ENCODE measurements around the gene FMNL1.
"Not testable (repeated sequence)": the region's sequence is repeated elsewhere in the genome, so short reads cannot be mapped to it uniquely, and the experiment has no call there.

FMNL1 gene

GRCh38 chr17:45234641-45235415, 13.1 kb downstream of the FMNL1 start:
- DNase-seq (ENCODE audit: low read depth) = no peak

- peak; percentile 73 for DNase-seq (ENCODE audit: low read depth)
These were observed 14.0 kb downstream of the FMNL1 start for GRCh38 chr17:45235416-45236281.

DNA sequence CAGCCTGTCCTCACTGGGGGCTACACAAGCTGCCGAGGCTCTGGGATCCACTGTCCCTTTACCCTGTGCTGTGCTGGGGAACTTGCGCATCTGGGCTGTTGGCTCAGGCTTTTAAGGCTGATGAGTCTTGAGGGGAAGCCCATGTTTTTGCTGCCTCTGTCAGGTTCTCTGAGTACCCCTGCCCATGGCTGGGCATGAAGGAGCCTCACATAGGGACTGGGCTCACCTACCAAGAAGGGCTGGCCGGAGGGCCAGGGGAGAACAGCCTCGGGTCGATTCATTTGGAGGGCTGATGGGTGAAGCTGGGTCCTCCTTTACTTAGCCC, 14.6 kb downstream of the FMNL1 start:
- DNase-seq (ENCODE audit: low read depth) = no peak

DNA sequence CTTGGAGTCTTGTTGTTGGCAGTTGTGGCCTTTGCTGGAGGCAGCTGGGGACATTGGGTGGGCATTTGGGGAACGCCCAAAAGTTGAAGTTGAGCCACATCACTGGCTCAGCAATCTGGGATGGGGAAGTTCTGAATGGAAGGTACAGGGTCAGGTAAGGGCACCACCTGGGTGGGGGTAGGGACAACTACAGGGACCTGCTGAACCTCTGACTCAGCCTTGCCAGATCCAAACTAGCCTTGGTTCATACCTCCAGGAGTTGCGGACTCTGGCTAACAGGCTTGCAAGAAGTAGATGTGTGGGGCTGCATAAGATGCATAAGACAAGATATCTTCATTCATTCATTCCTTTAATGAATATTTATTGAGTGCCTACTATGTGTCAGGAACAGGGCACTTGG, 16.0 kb downstream of the FMNL1 start:
- DNase-seq (ENCODE audit: low read depth) = no peak

DNA sequence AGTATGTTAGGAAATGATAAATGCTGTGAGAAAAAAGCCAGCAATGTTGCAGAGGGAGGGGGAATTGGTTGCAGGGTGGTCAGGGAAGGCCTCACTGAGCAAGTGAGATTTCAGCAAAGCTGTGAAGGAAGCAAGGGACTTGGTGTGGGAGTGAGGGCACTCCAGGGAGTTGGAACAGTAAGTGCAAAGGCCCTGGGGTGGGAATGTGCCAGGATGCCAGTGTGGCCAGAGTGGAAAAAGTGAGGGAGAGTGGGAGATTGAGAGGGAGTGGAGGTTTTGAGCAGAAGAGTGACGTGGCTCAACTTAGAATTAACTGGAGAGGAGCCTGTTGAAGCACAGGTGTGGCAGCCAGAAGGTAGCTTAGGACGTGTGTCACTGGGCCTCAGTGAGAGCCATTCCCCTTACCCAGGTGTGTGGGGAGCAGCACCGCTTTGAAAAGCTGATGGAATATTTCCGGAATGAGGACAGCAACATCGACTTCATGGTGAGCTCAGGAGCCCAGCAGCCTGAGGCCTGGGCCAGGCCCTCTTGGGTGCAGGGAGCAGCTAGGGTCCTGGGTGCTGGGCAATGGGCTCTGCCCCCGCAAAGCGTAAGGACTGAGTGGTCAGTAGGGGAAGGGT, 16.6 kb downstream of the FMNL1 start:
- DNase-seq (ENCODE audit: low read depth) = no peak

- DNase-seq (ENCODE audit: low read depth) = no peak
These were observed 19.2 kb downstream of the FMNL1 start for GRCh38 chr17:45240905-45241327.

- DNase-seq (ENCODE audit: low read depth) = no peak
These were observed 19.8 kb downstream of the FMNL1 start for GRCh38 chr17:45241328-45242028.

DNA sequence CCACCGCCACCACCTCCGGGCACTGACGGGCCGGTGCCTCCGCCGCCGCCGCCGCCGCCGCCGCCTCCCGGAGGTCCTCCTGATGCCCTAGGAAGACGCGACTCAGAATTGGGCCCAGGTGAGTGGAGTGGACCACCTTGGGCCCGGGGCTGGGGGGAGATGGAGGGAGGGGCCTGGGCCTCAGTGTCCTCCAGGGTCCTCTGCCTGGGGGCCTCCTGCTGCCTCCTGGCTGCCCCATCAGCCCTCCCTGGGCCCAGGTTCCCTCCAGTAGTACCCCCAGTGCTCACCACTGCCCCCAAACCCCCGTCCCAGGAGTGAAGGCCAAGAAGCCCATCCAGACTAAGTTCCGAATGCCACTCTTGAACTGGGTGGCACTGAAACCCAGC, 20.3 kb downstream of the FMNL1 start:
- no peak for DNase-seq (ENCODE audit: low read depth)

GRCh38 chr17:45243750-45244149, 22.1 kb downstream of the FMNL1 start:
- DNase-seq (ENCODE audit: low read depth) = no peak

GRCh38 chr17:45244725-45245656, 23.3 kb downstream of the FMNL1 start:
- DNase-seq (ENCODE audit: low read depth) = no peak

DNA sequence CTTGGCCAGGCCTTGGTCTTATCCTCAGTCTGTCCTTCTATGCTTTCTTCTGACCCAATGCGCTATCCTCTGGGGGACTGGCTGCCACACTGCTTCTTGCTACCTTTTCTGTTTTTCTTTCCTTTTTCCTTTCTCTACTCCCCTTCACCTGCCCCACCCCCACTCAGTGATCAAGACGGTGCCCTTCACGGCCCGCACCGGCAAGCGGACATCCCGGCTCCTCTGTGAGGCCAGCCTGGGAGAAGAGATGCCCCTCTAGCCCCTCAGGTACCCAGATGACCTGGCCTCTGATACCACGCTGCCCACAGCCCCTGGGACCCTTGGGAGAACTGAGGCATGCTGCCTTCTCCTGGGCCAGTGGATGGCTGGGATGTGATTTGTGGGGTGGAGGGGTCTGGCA, 24.7 kb downstream of the FMNL1 start:
- no peak for DNase-seq (ENCODE audit: low read depth)

DNA sequence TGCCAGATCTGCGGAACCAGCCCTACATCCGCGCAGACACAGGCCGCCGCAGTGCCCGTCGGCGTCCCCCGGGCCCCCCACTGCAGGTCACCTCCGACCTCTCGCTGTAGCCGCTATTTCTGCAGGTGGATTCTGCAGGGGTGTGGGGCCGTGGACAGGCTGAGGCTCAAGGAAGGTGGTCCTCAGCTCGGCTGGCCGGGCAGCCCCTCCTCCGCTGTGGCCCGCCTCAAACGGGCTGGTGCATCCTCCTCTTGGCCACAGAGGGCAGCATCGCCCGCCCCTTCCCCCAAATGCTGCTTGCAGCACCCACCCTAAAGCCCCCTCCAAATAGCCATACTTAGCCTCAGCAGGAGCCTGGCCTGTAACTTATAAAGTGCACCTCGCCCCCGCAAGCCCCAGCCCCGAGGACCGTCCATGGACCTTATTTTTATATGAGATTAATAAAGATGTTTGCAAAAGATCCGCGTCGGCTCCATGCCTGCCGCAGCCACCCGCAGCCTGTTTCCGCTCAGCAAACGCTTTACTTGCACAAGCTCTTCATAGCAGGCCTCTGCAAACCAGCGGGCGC, 25.3 kb downstream of the FMNL1 start:
- no peak for DNase-seq (ENCODE audit: low read depth)

GRCh38 chr17:45247429-45248131, 25.9 kb downstream of the FMNL1 start:
- DNase-seq (ENCODE audit: low read depth) = peak; percentile 45

DNA sequence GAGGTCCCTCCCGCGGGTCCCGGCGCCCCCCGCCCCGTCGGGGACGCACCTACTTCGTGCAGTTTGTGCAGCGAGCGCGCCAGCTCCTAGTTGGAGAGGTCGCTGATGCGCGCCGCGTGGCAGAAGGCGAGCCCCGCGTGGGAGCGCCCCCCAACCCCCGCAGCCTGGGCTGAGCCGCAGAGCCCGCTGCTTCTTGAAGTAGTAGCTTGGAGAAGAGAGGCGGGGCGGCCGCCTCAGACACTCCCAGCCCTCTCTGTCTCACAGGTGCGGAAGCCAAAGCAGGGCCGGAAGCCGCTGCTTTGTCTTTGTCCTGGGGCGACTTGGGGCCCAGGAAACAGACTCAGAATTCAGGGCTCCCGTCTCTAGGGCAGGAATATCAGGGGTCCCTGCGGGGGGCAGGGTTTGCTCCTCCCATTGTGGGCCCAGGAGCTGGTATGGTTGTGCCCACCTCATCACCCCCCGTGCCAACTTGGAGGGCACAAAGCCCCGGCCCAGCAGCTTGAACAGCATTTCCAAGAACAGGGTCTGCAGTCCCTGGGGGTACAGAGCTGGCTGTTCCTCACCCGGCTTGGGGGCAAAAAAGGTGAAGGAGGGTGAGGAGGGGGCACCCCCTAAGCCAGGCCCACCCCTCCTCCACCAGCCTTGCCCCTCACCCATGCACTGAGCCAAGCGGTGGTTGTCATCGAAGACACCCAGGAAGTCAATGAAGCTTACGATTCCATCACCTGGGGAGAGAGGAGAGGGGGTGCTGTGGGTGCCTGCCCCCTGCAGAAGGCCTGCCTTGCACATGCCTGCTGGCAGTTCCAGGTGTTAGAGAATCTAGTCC, 26.7 kb downstream of the FMNL1 start:
- DNase-seq (ENCODE audit: low read depth) = no peak

DNA sequence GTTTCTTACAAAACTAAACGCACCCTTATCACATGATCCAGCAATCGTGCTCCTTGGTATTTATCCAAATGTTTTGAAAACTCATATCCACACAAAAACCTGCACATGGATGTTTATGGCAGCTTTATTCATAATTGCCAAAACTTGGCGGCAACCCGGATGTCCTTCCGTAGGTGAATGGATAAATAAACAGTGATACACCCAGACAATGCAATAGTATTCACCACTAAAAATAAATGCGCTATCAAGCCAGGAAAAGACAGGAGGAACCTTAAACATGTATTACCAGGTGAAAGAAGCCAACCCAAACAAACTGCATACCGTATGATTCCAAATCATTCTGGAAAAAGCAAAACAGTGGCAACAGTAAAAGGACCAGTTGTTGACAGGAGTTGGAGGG, 30.2 kb downstream of the FMNL1 start:
- no peak for DNase-seq (ENCODE audit: low read depth)

DNA sequence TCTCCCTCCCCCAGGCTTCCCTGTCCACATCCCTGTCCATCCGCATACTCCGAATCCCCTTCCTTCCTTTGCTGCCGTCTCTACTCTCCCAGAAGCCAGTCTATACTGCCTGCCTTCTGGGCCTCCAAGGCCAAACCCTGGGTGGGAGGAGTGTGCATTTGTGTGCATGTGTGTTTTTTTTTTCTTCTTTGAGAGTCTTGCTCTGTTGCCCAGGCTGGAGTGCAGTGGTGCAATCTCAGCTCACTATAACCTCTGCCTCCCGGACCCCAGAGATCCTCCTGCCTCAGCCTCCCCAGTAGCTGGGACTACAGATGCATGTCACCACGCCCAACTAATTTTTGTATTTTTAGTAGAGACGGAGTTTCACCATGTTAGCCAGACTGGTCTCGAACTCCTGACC, 31.6 kb downstream of the FMNL1 start:
- not testable (repeated sequence) for DNase-seq (ENCODE audit: low read depth)

DNA sequence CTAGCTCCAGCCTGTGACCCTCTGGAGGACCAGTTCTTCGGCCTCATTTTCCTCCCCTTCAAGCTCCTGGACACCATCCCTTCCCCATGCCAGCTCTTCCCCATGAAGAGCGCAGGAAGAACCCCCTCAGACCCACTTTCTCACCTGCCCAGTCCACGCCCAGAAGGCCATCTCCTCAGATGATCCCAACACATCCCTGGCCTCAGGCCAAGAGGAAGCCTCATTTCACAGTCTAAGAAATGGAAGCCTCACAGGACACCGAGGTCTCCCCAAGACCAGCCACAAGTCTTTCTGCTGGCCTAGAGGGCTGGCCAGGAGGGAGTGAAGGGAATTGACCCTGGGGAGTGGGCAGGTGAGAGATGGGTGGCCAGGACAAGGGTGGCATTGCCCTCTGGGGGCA, 32.2 kb downstream of the FMNL1 start:
- DNase-seq (ENCODE audit: low read depth) = no peak

DNA sequence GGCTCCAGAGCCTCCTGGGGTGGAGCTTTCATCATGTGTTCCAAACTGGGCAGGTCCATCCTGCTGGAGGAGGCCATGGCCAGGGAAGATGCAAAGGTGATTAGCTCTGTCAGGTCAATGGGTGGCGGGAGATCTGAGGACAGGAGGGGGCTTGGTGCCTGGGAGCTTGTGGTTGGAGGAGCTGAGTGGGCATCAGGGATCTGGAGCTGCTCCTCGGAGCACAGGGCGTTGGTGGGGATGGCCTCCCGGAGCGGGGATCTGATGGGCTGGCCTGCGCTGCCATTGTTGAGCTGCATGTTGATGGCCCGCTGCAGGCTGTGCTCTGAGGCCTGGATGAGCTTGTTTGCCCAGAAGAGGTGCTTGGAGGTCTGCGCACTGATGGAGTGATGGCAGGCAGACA, 33.7 kb downstream of the FMNL1 start:
- DNase-seq (ENCODE audit: low read depth) = no peak
